GM21825 (cell line): ENCODE data around the gene FAAH.
"Not testable (repeated sequence)": the region's sequence is repeated elsewhere in the genome, so short reads cannot be mapped to it uniquely, and the experiment has no call there.

Experiments
- ATAC-seq: cut with Tn5 transposase; IDR thresholded peaks from one replicate; pipeline ENCODE4 v1.9.1; 2021; ENCODE audit warnings: mild to moderate bottlenecking, moderate library complexity; ENCODE audit not compliant: unreplicated experiment

FAAH gene

GRCh38 chr1:46394108-46394871 is at the start of gene FAAH:
Gene FAAH (plus strand): TSS chr1:46394317. CDS start chr1:46394349, 32 bp downstream.
- no peak for ATAC-seq

- ATAC-seq = no peak
These were observed 49.6 kb upstream of the FAAH start for GRCh38 chr1:46344481-46344880.

GRCh38 chr1:46345281-46345680 is 48.8 kb upstream of the FAAH start:
- ATAC-seq = no peak

GRCh38 chr1:46352363-46352762 is 41.8 kb upstream of the FAAH start:
- ATAC-seq = no peak

GRCh38 chr1:46355920-46356319 is 38.2 kb upstream of the FAAH start:
- not testable (repeated sequence) for ATAC-seq

GRCh38 chr1:46362158-46362557 is 32.0 kb upstream of the FAAH start:
- no peak for ATAC-seq

GRCh38 chr1:46363121-46363520 is 31.0 kb upstream of the FAAH start:
- ATAC-seq = no peak

GRCh38 chr1:46364612-46365011 is 29.5 kb upstream of the FAAH start:
- no peak for ATAC-seq

GRCh38 chr1:46365796-46366195 is 28.3 kb upstream of the FAAH start:
- not testable (repeated sequence) for ATAC-seq

GRCh38 chr1:46367072-46367471 is 27.0 kb upstream of the FAAH start:
- ATAC-seq = no peak

GRCh38 chr1:46367701-46368100 is 26.4 kb upstream of the FAAH start:
- ATAC-seq = not testable (repeated sequence)

- no peak for ATAC-seq
These were observed 25.3 kb upstream of the FAAH start for GRCh38 chr1:46368791-46369190.

GRCh38 chr1:46369542-46370213 is 24.4 kb upstream of the FAAH start:
- no peak for ATAC-seq

- ATAC-seq = no peak
These were observed 23.9 kb upstream of the FAAH start for GRCh38 chr1:46370214-46370633.

- no peak for ATAC-seq
These were observed 21.7 kb upstream of the FAAH start for GRCh38 chr1:46372431-46372830.

- ATAC-seq = no peak
These were observed 14.1 kb upstream of the FAAH start for GRCh38 chr1:46379996-46380395.

GRCh38 chr1:46380508-46380907 is 13.6 kb upstream of the FAAH start:
- no peak for ATAC-seq

GRCh38 chr1:46393510-46393909 is 607 bp upstream of the FAAH start:
- no peak for ATAC-seq

- no peak for ATAC-seq
These were observed 852 bp downstream of the FAAH start for GRCh38 chr1:46394872-46395465.

- no peak for ATAC-seq
These were observed 2.6 kb downstream of the FAAH start for GRCh38 chr1:46396441-46397398.

GRCh38 chr1:46399307-46399706 is 5.2 kb downstream of the FAAH start:
- no peak for ATAC-seq
